Colonic mucosa (tissue), 4 donors: ENCODE results near the gene CAPN2. TPM values are rescaled to one million over a fixed set of nuclear protein-coding genes. Genes with fewer than 3 reads are reported as not detected.

ENCODE experiments used
- DNase-seq: peaks from one replicate; pipeline ENCODE4 v3.0.0-alpha.2; 2020
- H3K27ac ChIP-seq: fragments of 200-600 bp; one replicate; pipeline ENCODE4 v1.8.0; 2021
- H3K27me3 ChIP-seq: fragments of 200-600 bp; one replicate; pipeline ENCODE4 v1.8.0; 2021
- H3K36me3 ChIP-seq: fragments of 200-600 bp; one replicate; pipeline ENCODE4 v1.8.0; 2021
- H3K4me1 ChIP-seq: fragments of 200-600 bp; one replicate; pipeline ENCODE4 v1.8.0; 2021; ENCODE audit warnings: mild to moderate bottlenecking
- H3K4me3 ChIP-seq: fragments of 200-600 bp; one replicate; pipeline ENCODE4 v1.8.0; 2021
- H3K9ac ChIP-seq, 2 donors: one replicate each; pipeline ENCODE4 v1.7.0; 2013; ENCODE audit warnings: control low read depth in 2 of 2, low read depth in 2 of 2, low read length in 2 of 2
- H3K9me3 ChIP-seq: fragments of 200-600 bp; one replicate; pipeline ENCODE4 v1.8.0; 2021
- CTCF ChIP-seq: fragments of 200-600 bp; IDR thresholded peaks from one replicate; pipeline ENCODE4 v1.8.0; 2022; ENCODE audit warnings: antibody characterized with exemption, mild to moderate bottlenecking
- intact Hi-C: fragments of 100-400 bp; cut with DNase I; formaldehyde crosslinking; loops from one replicate; pipeline ENCODE4 v1.14.1; 2022
- total RNA-seq, 2 donors: library from RNA; stranded (reverse); fragmentation: NEBNext Ultra II Directional in 1 of 2; extraction: Animal tissue kit (Norgen Biotek cat#: 25700) in 1 of 2; gene quantifications; one replicate each; pipeline ENCODE4 v1.2.1, GENCODE V29; 2021
- donor health status: healthy.
- donor health status: DM: no; HTN: no; CAD: no.
- donor health status: DM: no; HTN: no; CAD: no.

Gene CAPN2
- total RNA-seq, 2 donors from 2014 or later = 197 to 323 TPM

DNA sequence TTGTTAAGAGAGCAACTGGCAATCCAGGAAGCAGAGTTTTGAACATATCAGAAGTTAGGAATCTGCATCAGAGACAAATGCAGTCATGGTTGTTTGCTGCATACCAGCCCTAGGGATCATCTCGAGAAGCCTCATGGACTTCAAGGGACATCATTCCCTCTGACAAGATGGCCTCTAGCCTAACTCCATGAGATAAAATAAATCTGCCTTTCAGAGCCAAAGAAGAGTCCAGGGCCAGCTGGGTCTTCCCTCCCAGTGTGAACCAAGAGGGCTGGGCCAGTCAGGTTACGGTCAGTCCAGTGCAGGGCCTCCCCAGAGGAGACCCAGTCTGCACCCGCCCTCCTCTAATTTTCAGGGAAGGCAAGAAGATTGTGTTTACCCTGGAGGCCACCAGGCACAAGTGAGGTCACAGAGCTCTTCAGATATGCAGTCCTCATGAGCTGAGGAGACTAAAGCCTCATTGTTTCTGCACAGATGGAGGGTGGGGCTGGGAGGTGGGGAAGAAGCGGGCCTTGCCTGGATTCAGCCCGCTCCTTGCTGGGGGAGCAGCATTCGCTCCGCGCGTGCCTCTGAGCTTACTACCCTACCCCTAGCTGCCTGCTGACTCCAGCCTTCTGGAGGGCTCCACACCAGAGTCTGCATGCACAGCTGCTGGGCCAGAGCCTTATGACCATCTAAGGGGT is 52.8 kb downstream of the CAPN2 start:
- Histone ChIP-seq H3K9me3 (no peaks in the 10 kb centered on the region), H3K4me3 (no peak overlapping the region), H3K9ac (no peak overlapping the region), H3K36me3 (peaks cover 8% of the 10 kb centered on the region), H3K27me3 (no peaks in the 10 kb centered on the region), H3K4me1 (no peaks in the 10 kb centered on the region), H3K27ac (no peak overlapping the region)
- intact Hi-C loops = no loop called here
- no peak for TF ChIP-seq CTCF
- DNase-seq = peak; percentile 49

GRCh38 chr1:223765719-223766340 is 53.5 kb downstream of the CAPN2 start:
- peaks cover 13% of the 10 kb centered on the region for H3K36me3 ChIP-seq
- DNase-seq = no peak
- H3K9ac ChIP-seq = no peak overlapping the region
- intact Hi-C loops = no loop called here
- no peak overlapping the region for H3K27ac ChIP-seq
- no peak overlapping the region for H3K4me3 ChIP-seq
- no peaks in the 10 kb centered on the region for H3K9me3 ChIP-seq
- no peaks in the 10 kb centered on the region for H3K4me1 ChIP-seq
- no peaks in the 10 kb centered on the region for H3K27me3 ChIP-seq
- TF ChIP-seq CTCF = no peak

- Histone ChIP-seq H3K9me3 (no peaks in the 10 kb centered on the region), H3K27me3 (no peaks in the 10 kb centered on the region), H3K9ac (no peak overlapping the region), H3K4me1 (no peaks in the 10 kb centered on the region), H3K36me3 (peaks cover 22% of the 10 kb centered on the region), H3K4me3 (no peak overlapping the region), H3K27ac (no peak overlapping the region)
- TF ChIP-seq CTCF = no peak
- DNase-seq = no peak
- intact Hi-C loops = no loop called here
Observed at GRCh38 chr1:223770621-223771315, 58.4 kb downstream of the CAPN2 start.

DNA sequence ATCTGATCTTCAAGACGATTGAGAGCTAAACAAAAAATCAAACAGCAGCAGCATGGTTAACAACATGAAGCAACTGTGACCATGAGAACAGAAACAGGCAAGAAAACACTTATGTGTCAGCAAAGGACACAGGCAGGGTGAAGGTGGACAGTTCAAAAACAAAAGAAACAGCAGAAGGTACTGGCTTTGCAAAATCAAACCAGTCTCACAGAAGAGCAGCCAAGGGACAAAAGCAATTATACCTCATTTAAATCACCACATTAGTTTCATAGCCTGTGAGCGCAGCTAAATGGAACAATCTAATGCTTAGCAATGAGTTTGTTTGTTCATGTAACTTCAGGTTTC is 59.1 kb downstream of the CAPN2 start:
- H3K4me1 ChIP-seq = no peaks in the 10 kb centered on the region
- no peak for DNase-seq
- TF ChIP-seq CTCF = no peak
- H3K9me3 ChIP-seq = no peaks in the 10 kb centered on the region
- peak overlapping the region; percentile 7 for H3K27ac ChIP-seq
- intact Hi-C loops = no loop called here
- no peak overlapping the region for H3K4me3 ChIP-seq
- no peak overlapping the region for H3K9ac ChIP-seq
- H3K27me3 ChIP-seq = no peaks in the 10 kb centered on the region
- H3K36me3 ChIP-seq = peaks cover 22% of the 10 kb centered on the region

GRCh38 chr1:223771814-223772770 is 59.8 kb downstream of the CAPN2 start:
- Histone ChIP-seq H3K36me3 (peaks cover 22% of the 10 kb centered on the region), H3K9me3 (no peaks in the 10 kb centered on the region), H3K4me3 (no peak overlapping the region), H3K9ac (peak overlapping the region in 1 of 2 donors; percentile 47), H3K4me1 (no peaks in the 10 kb centered on the region), H3K27ac (peak overlapping the region; percentile 7), H3K27me3 (no peaks in the 10 kb centered on the region)
- no peak for TF ChIP-seq CTCF
- peak; percentile 53 for DNase-seq
- intact Hi-C loops = no loop called here
